Osteoblast (primary cell): ENCODE results near the gene B3GNT4. TPM values are rescaled to one million over a fixed set of nuclear protein-coding genes. Genes with fewer than 3 reads are reported as not detected.

Source experiments
- DNase-seq: peaks from one replicate; pipeline ENCODE4 v3.0.0; 2011; ENCODE audit warnings: low spot score, mixed read lengths; ENCODE audit not compliant: insufficient read length; ENCODE audit errors: missing footprints
- H2AFZ ChIP-seq: 2 replicates; pipeline ENCODE4 v1.6.0; 2011; ENCODE audit warnings: mild to moderate bottlenecking, low read length
- H3K27ac ChIP-seq: 2 replicates; pipeline ENCODE4 v1.5.1; 2011; ENCODE audit warnings: mild to moderate bottlenecking, low read depth, low read length, moderate library complexity
- H3K27me3 ChIP-seq: 2 replicates; pipeline ENCODE4 v1.6.0; 2012; ENCODE audit warnings: mild to moderate bottlenecking, control low read depth, inconsistent platforms, low read length, moderate library complexity; ENCODE audit not compliant: insufficient read depth
- H3K36me3 ChIP-seq: 2 replicates; pipeline ENCODE4 v1.5.1; 2011; ENCODE audit warnings: mild to moderate bottlenecking, low read length, control low read depth, moderate library complexity; ENCODE audit not compliant: insufficient read depth
- H3K4me1 ChIP-seq: 2 replicates; pipeline ENCODE4 v1.5.1; 2011; ENCODE audit warnings: mild to moderate bottlenecking, low read length, control low read depth, moderate library complexity; ENCODE audit not compliant: insufficient read depth
- H3K4me2 ChIP-seq: 2 replicates; pipeline ENCODE4 v1.6.0; 2011; ENCODE audit warnings: mild to moderate bottlenecking, low read length; ENCODE audit not compliant: insufficient read depth
- H3K4me3 ChIP-seq: fragments of 200-600 bp; sonication (generic); 3 replicates; pipeline ENCODE4 v1.5.1; 2012; ENCODE audit warnings: mild to moderate bottlenecking, low read length, inconsistent platforms; ENCODE audit not compliant: insufficient read depth
- H3K79me2 ChIP-seq: 2 replicates; pipeline ENCODE4 v1.6.0; 2012; ENCODE audit warnings: mild to moderate bottlenecking, low read length, control low read depth, inconsistent platforms; ENCODE audit not compliant: insufficient read depth
- H3K9me3 ChIP-seq: 2 replicates; pipeline ENCODE4 v1.5.1; 2011; ENCODE audit warnings: low read depth, low read length, control low read depth
- H4K20me1 ChIP-seq: 2 replicates; pipeline ENCODE4 v1.6.0; 2012; ENCODE audit warnings: mild to moderate bottlenecking, low read length, control low read depth; ENCODE audit not compliant: insufficient read depth
- total RNA-seq: library from RNA; depleted of rRNA; stranded (reverse); fragments of >200 nt; gene quantifications from 2 replicates; pipeline ENCODE4 v1.2.3, GENCODE V29; 2012
- TF ChIP-seq, protein P1 (sequence below): IDR thresholded peaks from 2 replicates; pipeline ENCODE4 v1.5.1; 2011; ENCODE audit warnings: mild to moderate bottlenecking, low read depth, low read length, moderate library complexity; ENCODE audit errors: extremely low read depth

Gene B3GNT4
- total RNA-seq, 1 donor, result not detected

GRCh38 chr12:122208073-122208820, 4.7 kb downstream of the B3GNT4 start:
- TF ChIP-seq, protein P1, sequence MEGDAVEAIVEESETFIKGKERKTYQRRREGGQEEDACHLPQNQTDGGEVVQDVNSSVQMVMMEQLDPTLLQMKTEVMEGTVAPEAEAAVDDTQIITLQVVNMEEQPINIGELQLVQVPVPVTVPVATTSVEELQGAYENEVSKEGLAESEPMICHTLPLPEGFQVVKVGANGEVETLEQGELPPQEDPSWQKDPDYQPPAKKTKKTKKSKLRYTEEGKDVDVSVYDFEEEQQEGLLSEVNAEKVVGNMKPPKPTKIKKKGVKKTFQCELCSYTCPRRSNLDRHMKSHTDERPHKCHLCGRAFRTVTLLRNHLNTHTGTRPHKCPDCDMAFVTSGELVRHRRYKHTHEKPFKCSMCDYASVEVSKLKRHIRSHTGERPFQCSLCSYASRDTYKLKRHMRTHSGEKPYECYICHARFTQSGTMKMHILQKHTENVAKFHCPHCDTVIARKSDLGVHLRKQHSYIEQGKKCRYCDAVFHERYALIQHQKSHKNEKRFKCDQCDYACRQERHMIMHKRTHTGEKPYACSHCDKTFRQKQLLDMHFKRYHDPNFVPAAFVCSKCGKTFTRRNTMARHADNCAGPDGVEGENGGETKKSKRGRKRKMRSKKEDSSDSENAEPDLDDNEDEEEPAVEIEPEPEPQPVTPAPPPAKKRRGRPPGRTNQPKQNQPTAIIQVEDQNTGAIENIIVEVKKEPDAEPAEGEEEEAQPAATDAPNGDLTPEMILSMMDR, result no peak
- peaks cover 14% of the 10 kb centered on the region for H4K20me1 ChIP-seq
- H3K79me2 ChIP-seq, result no peaks in the 10 kb centered on the region
- H3K27me3 ChIP-seq, result peaks cover 21% of the 10 kb centered on the region
- no peak overlapping the region for H3K4me2 ChIP-seq
- DNase-seq, result no peak
- H2AFZ ChIP-seq, result no peak overlapping the region
- H3K4me1 ChIP-seq, result peaks cover 1% of the 10 kb centered on the region
- peaks cover 46% of the 10 kb centered on the region for H3K36me3 ChIP-seq
- H3K9me3 ChIP-seq, result no peaks in the 10 kb centered on the region
- no peak overlapping the region for H3K27ac ChIP-seq
- no peak overlapping the region for H3K4me3 ChIP-seq

GRCh38 chr12:122215771-122216170, 12.3 kb downstream of the B3GNT4 start:
- no peak overlapping the region for H3K4me2 ChIP-seq
- no peaks in the 10 kb centered on the region for H3K9me3 ChIP-seq
- H3K4me1 ChIP-seq, result no peaks in the 10 kb centered on the region
- H4K20me1 ChIP-seq, result peaks cover 3% of the 10 kb centered on the region
- no peak overlapping the region for H2AFZ ChIP-seq
- no peaks in the 10 kb centered on the region for H3K27me3 ChIP-seq
- H3K27ac ChIP-seq, result no peak overlapping the region
- peaks cover 18% of the 10 kb centered on the region for H3K79me2 ChIP-seq
- no peak overlapping the region for H3K4me3 ChIP-seq
- TF ChIP-seq, protein P1, result no peak
- H3K36me3 ChIP-seq, result peaks cover 75% of the 10 kb centered on the region
- peak; percentile 42 for DNase-seq

DNA sequence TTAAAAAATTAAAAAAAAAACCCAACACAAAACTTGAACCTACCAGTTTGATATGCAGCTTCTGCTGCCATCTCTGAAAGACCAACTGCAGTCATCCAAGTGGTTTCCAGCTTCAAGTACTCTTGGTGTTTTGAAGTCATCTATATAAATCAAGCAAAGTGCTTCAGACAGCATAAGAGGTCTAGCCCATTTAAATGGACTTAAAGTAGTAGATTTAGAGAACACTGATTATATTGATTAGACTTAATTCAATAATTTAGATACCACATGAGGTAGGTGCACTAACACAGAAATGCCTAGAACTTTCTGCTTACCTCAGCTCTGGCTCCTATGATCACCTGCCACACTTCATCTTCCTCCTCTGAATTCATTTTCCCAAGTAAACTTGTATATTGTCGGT, 12.9 kb downstream of the B3GNT4 start:
- Histone ChIP-seq H3K4me2 (no peak overlapping the region), H3K4me3 (no peak overlapping the region), H3K4me1 (no peaks in the 10 kb centered on the region), H2AFZ (no peak overlapping the region), H3K27me3 (no peaks in the 10 kb centered on the region), H4K20me1 (peaks cover 8% of the 10 kb centered on the region), H3K36me3 (peaks cover 78% of the 10 kb centered on the region), H3K79me2 (peaks cover 25% of the 10 kb centered on the region), H3K27ac (no peak overlapping the region), H3K9me3 (no peaks in the 10 kb centered on the region)
- TF ChIP-seq, protein P1, result no peak
- DNase-seq, result no peak

- H3K4me3 ChIP-seq, result peak within 1 kb of the TSS; percentile 99
- peak; percentile 99 for DNase-seq
- peaks cover 19% of the 10 kb centered on the region for H3K4me1 ChIP-seq
- no peaks in the 10 kb centered on the region for H3K9me3 ChIP-seq
- peaks cover 29% of the 10 kb centered on the region for H3K36me3 ChIP-seq
- peaks cover 33% of the 10 kb centered on the region for H4K20me1 ChIP-seq
- H3K79me2 ChIP-seq, result peaks cover 48% of the 10 kb centered on the region
- H3K27me3 ChIP-seq, result no peaks in the 10 kb centered on the region
- TF ChIP-seq, protein P1, result no peak
- H3K27ac ChIP-seq, result peak within 1 kb of the TSS; percentile 94
- peak within 1 kb of the TSS; percentile 97 for H2AFZ ChIP-seq
- peak within 1 kb of the TSS; percentile 90 for H3K4me2 ChIP-seq
Measured at GRCh38 chr12:122225683-122226365, 22.3 kb downstream of the B3GNT4 start, which contains the start of gene DIABLO. Gene DIABLO, minus strand, starts transcription at chr12:122226052. Its CDS starts 38 bp downstream, at chr12:122226014.
